NOMO-1 treated with dmso at 0.1 percent for 144 hours (cell line): ENCODE measurements around the gene PCSK4.
"Not testable (repeated sequence)": the region's sequence is repeated elsewhere in the genome, so short reads cannot be mapped to it uniquely, and the experiment has no call there.

Experiments used
- DNase-seq: peaks from one replicate; lab custom pipeline; 2025; ENCODE audit not compliant: unreplicated experiment; lab: John Stamatoyannopoulos, UW

PCSK4 gene

DNA sequence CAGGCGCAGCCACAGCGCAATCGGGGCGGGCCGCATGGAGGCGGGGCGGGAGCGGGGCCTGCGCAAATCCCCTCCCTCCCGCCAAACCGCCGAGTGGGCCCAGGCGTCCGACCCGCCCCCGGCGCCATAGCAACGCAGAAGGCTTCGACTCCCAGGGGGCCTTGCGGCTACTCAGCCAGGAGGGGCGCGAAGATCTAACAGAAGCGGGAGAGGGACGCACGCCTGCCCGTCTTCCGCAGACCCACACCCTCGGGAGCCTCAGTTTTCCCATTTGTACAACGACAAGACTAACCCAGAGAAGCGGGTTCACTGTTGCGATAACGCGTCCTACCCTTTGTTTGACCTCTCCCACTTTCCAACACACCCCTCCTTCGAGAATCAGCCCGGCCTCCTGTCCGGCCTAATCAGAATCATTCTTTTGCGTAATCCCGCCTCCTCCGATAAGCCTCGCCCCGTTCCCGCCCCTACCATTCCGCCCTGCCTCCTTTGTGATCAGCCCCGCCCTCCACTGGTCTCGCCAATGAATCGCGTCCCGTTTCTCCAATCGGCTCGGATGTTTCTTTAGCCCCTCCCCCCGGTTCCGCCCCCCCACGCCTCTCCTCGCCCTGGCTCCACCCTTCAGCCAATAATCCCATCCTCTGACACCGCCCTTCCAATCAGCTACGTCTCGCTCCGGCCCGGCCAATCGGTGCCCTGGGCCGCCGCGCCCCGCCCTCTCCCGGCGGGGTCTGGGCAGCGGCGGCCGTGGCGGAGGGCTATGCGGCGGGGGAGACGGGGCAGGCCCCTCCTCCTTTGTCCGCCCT, at the start of gene PCSK4:
Gene PCSK4, minus strand, starts transcription at position 40 of the 803 bp plus-strand sequence. Its CDS starts 4 bp downstream, at position 36.
- DNase-seq = peak; percentile 98

DNA sequence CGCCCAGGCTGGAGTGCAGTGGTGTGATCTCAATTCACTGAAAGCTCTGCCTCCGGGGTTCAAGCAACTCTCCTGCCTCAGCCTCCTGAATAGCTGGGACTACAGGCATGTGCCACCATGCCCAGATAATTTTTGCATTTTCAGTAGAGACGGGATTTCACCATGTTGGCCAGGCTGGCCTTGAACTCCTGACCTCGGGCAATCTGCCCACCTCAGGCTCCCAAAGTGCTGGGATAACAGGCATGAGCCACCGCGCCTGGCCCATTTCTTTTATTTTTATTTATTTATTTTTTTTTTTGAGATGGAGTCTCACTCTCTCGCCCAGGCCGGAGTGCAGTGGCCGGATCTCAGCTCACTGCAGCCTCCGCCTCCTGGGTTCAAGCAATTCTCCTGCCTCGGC, 49.6 kb upstream of the PCSK4 start:
- not testable (repeated sequence) for DNase-seq

DNA sequence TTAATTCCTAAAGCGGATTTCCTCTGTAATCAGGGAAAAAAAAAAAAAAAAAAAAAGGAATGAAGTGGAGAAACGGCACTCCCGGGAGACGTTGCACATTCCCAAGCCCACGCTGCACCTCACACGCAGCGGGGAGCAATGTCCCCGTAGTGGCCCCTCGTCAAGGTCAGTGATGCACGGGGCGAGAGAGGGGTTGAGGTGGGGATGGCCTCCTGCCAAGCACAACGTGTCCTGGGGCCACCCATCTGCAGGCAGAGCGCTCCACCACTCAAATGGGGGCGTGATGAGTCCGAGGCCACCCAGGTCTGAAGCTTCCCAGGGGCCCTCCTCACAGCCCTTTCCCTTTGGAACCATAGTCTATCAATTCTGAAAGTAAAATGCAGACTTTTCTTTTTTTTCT, 48.8 kb upstream of the PCSK4 start:
- DNase-seq = no peak

DNA sequence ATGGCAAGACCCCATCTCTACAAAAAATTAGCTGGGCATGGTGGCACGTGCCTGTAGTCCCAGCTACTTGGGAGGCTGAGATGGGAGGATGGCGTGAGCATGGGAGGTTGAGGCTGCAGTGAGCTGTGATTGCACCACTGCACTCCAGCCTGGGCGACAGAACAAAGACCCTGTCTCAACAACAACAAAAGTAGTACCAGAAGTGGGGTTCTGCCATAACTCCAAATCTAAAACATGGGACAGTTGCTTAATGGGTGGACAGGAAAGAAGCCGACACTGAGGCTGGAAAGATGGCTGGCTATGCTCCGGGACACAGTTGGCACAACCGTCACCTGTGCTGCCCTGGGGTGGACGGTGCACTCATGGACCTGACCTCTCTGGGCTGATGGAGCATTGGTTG, 45.5 kb upstream of the PCSK4 start:
- not testable (repeated sequence) for DNase-seq

DNA sequence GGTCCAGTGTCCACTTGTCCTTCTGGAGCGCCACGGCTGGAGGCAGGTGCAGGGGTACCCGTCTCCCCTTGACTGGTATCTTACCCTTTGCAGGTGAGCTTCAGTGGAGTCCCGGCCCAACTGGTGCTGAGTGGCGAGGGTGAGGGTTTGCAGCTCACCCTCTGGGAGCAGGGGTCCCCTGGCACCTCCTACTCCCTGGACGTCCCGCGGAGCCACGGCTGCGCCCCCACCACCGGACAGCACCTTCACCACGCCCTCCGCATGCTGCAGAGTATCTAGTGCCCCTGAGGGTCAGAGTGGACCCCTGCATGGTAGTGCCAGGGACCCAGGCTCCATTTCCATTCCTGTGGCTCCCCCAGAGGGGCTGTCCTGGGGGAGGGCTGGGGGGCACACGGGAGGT, 44.8 kb upstream of the PCSK4 start:
- DNase-seq = no peak

DNA sequence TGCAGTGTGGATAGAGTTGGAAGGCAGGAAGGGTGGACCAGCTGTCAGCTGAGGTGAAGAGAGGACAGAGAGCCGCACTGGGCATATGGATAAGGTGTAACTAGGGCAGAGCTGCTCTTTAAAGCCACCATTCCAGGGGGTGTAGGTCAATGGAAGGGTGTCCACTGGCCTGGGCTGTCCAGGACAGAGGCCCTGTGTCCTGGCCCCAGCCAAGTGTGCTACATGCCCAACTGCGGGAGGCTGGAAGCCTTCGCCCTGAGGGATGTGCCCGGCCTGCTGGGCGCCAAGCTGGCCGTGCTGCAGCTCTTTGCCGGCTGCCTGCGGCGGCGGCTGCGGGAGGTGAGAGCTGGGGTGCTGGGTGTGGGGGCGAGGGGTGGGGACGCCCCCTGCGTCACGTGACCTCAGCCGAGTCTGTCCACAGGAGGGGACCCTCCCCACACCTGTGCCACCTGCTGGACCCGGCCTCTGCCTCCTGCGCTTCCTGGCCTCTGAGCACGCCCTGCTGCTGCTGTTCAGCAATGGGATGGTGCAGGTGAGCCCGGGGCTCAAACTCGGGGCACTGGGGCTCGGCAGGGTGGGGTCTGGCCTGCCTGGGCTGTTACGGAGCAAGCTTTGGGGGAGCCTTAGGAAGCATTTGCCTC, 43.5 kb upstream of the PCSK4 start:
- DNase-seq = no peak

DNA sequence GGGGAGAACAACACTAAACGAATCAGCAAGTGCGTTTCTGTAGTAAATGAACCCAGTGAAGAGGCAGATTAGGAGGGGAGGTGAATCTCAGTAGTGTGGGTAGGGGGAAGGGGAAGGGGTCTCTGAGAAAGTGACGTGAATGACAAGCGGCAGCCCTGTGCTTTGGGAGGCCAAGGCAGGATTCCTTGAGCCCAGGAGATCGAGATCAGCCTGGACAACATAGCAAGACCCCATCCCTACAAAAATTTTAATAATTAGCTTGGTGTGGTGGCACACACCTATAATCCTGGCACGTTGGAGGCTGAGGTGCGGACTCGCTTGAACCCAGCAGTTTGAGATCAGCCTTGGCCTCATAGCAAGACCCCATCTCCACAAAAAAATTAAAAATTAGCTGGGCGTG, 41.9 kb upstream of the PCSK4 start:
- no peak for DNase-seq

DNA sequence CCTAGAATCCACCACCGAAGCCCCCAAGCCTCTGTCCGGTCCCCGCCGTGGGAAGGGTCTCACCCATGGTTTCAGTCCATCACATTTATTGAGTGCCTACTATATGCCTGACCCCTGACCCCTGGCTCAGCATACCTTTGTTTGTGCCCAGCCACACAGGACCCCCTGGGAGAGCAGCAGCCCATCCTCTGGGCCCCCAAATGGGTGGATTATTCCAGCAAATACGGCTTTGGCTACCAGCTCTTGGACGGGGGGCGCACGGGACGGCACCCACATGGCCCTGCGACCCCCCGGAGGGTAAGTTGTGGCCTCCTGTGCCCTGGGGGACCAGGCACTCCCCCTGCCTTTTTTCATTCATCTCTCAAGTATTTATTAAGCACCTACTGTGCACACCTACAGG, 41.4 kb upstream of the PCSK4 start:
- DNase-seq = no peak

DNA sequence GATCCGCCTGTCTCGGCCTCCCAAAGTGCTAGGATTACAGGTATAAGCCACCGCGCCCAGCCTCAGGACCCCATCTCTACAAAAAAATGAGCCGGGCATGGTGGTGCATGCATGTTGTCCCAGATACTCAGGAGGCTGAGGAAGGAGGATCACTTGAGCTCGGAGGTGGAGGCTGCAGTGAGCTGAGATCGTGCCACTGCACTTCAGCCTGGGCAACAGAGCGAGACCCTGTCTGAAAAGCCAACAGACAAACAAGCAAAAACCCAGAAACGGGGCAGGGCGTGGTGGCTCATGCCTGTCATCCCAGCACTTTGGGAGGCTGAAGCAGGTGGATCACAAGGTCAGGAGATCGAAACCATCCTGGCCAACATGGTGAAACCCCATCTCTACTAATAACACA, 40.7 kb upstream of the PCSK4 start:
- not testable (repeated sequence) for DNase-seq

DNA sequence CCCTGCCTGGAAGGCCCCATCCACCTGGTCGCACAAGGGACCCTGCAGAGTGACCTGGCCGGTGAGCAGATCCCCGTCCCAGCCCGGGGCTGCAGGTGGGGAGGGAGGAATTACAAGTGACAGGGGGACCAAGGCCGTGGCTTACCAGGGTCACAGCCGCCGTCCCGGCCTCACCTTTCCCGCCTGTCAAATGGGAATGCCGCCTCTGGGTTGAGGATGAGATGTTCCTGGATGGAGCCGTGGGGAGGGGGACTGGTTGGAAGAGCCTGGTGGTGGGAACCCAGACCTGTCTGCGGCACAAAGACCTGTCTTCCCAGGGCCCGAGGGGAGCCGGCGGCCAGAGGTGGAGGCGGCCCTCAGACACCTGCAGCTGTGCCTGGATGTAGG, 39.3 kb upstream of the PCSK4 start:
- DNase-seq = no peak

DNA sequence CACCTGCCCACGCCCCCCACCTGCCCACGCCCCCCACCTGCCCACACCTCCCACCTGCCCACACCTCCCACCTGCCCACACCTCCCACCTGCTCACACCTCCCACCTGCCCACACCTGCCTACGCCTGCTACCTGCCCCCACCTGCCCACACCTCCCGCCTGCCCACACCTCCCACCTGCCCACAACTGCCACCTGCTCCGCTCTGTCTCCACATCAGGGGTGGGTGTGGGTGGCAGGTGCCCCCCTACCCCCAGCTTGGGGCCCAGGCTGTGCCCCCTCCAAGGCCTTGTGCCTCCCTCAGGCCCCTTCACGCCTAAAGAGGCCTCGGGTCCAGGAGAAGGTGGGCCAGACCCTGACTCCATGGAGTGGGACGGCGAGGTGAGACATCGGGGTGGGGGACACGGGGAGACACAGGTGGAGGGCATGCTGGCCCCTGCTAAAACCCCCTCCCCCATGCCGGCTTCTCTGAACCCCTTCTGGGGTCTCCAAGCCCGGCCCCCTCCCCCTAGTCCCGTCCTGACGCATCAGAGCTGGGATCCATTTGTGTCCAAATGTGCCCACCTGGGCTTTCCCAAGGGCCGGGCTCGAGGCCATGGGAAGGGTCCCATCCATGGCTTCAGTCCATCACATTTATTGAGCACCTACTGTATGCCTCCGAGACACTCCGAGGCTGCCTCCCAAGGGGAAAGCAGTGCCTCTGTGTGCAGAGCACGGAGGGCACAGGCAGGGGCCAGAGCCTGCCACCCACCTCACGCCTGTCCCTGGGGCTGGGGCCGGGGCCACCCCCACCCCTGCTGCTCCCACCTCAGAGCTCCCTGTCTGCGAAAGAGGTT, 38.7 kb upstream of the PCSK4 start:
- no peak for DNase-seq

DNA sequence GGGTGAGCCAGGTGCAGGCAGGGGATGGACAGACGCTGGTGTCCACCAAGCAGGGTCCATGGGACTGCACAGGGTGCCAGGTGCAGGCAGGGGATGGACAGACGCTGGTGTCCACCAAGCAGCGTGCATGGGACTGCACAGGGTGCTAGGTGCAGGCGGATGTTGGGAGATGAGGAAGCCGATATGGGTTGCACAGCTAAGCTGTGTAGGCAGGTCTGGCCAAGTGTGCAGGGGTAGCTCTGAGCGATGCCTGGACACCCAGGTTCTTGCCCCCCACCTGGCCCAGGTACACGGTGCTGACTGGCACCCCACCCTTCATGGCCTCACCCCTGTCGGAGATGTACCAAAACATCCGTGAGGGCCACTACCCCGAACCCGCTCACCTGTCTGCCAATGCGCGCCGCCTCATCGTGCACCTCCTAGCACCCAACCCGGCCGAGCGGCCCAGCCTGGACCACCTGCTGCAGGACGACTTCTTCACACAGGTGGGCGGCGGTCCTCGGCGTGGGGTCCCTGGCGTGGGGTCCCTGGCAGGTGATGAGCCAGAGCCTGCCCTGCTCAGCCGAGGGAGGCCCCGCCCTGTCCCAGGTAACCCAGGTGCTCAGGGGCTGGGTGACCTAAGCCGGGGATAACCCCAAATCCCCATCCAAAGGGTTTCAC, 37.6 kb upstream of the PCSK4 start:
- no peak for DNase-seq

DNA sequence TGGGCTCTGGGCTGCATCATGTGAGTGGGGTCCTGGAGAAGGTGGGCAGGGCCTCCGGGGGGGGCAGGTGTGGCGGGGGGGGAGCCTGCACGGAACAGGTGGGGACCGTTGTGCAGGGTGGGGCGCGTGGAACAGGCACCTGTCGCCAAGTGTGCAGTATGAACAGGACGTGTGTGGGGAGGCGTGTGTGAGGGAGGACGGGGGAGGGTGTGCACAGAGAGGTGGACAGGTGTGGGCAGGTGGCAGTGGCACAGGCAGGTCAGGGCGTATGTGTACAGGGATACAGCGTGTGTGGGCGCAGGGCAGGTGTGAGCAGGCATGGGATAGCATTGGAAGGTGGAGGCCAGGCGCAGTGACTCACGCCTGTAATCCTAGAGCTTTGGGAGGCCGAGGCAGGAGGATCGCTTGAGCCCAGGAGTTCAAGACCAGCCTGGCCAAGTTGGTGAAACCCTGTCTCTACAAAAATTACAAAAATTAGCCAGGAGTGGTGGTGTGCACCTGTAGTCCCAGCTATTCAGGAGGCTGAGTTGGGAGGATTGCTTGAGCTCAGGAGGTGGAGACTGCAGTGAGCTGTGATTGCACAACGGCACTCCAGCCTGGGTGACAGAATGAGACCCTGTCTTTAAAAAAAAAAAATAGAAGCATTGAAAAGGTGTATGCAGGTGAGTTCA, 37.0 kb upstream of the PCSK4 start:
- no peak for DNase-seq

DNA sequence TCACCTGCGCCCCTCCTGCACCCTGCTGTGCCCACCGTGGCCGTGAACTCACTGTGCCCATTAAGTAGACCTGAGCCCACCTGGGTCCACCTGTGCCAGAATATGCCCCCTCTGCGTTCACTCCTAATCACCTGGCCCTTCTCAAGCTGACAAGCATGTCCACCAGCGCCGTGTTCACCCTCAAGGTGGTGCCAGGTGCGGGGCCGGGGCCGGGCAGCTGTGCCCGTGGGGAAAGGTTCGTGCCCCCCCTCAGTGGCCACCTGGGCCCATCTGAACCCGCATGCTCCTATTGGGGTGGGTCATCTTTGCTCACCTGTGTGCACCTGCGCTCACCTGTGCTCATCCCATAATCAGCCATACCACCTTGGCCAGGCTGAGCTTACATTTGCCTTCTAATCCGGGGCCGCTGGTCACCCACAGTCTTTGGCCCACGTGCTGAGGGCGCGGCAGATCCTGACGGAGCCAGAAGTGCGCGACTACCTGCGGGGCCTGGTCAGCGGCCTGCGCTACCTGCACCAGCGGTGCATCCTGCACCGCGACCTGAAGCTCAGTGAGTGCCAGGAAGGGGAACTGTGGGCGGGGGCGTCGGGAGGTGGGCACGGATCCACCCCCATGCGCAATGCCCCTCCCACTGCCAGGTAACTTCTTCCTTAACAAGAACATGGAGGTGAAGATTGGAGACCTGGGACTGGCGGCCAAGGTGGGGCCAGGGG, 36.1 kb upstream of the PCSK4 start:
- no peak for DNase-seq

DNA sequence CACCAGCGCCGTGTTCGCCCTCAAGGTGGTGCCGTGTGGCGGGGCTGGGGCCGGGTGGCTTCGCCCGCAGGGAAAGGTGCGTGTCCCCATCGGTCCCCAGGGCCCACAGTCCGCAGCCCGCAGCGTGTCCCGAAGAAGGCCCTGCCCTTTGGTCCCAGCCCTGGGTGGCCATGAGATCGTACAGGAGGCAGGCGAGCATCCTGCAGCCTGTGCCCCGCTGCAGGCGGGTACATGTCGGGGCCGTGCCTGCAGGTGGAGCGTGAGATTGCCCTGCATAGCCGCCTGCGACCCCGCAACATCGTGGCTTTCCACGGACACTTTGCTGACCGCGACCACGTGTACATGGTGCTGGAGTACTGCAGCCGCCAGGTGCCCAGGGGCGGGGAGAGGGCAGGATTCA, 35.2 kb upstream of the PCSK4 start:
- no peak for DNase-seq

DNA sequence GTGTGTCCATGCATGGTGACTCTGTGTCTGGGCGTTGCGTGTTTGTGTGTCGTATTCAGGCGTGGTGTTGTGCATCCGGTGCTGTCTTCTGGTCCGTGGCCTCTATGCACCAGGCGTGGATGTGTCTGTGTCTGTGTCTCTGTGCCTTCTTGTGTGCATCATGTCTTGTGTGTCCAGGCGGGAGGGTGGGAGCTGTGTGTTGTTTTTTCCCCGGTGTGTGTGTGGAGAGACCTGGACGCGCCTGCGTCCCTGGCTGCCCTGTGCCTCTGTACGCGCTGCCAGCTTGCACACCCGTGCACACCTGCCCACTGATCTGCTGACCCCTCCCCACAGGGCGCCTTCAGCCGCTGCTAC, 34.8 kb upstream of the PCSK4 start:
- DNase-seq = no peak

DNA sequence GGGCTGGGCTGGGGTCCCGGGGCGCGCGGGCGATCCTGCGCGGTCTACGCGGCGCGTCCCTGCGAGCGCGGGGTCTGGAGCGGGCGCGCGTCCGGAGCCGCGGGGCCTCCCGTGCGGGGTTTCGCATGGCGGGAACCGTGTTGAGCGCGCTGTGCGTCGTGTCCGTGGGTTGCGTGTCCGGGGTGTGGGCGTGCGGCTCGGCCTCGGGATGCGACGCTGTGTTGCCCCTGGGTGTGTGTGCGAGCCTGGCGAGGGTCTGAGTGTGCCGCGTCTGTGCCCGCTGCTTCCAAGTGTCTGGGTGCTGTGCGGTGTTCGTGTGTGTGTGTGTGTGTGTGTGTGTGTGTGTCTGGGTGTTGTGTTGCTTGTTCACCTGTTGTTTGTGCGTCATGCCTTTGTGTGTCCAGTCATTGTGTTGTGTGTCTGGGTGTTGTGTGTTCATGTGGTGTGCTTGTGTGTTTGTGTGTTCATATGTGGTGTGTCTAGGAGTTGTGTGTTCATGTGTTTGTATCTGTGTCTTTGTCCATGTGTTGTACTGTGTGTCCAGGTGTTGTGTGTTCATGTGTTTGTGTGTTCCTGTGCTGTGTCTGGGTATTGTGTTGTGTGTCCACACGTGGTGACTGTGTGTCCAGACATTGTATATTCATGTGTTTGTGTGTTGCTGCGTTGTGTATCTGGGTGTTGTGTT, 34.3 kb upstream of the PCSK4 start:
- DNase-seq = no peak

DNA sequence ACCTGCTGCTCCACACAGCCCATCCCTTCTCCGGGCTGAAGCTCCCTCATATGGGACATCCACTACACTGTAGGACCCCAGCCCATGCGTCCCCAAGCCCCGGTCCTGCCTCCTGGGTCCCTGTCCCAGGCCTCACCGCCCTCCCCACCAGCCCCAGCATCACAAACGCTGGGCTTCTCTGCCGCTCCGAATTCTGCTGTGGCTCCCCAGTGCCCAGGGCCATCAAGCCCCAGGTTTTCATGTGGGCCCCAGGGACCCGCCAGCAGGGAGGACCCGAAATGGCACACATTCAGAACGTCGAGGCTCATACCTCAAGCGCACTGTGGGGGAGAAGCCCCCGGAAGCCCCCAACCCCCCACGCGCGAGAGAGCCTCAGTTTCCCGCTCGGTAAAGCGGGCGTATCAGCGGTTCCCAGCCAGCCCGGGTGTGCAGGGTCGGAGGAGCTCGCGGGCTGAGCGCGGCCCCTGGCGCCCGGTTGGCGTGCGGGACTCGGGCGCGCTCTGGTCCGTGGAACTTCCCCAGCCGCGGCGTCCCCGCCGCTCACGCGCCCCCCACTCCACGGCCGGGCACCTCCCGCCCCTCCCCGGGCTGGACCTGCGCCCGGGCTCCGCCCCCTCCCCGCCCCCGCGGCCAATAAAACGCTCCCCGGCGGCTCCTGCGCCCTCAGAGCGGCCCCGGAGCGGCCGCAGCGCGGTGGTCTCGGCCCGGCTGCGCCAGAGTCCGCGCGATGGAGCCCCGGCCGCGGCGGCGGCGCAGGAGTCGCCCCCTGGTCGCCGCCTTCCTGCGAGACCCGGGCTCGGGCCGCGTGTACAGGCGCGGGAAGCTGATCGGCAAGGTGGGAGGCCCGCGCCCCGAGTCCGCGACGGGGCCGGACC, 33.5 kb upstream of the PCSK4 start, which contains the start of gene PLK5:
Gene PLK5, plus strand, starts transcription at position 666 of the 875 bp plus-strand sequence. CDS start 2,920 bp downstream, outside the sequence.
- no peak for DNase-seq

DNA sequence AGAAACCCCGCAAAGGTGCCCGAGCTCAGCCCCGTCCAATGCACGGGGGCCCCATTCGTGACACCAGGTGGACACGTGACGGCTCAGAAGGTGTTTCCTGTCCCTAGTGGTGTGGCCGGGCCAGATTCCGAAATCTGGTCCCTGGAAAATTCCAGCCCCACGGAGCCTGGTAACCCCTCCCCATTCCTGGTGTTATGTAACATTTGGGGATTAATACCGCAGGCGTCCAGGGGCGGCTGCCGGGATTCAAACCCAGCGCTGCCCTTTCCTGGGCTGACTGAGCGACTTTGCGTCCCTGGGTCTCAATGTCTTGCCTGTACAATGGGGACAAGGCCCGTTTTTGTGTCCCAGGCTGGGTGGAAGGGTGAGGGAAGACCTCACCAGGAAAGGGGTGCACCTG, 32.7 kb upstream of the PCSK4 start:
- DNase-seq = no peak
